GM21737 (cell line): ENCODE data around the gene SLC24A4.

Experiments used
- ATAC-seq: cut with Tn5 transposase; IDR thresholded peaks from one replicate; pipeline ENCODE4 v1.9.1; 2021; ENCODE audit warnings: mild to moderate bottlenecking, moderate library complexity; ENCODE audit not compliant: unreplicated experiment

The SLC24A4 gene

GRCh38 chr14:92455231-92455630, 132.3 kb downstream of the SLC24A4 start:
- ATAC-seq, result no peak

GRCh38 chr14:92456215-92457015, 133.4 kb downstream of the SLC24A4 start:
- no peak for ATAC-seq

GRCh38 chr14:92457016-92457565, 134.1 kb downstream of the SLC24A4 start:
- no peak for ATAC-seq

- ATAC-seq, result no peak
These were observed 135.4 kb downstream of the SLC24A4 start for GRCh38 chr14:92458136-92459029.

- no peak for ATAC-seq
These were observed 136.3 kb downstream of the SLC24A4 start for GRCh38 chr14:92459030-92459949.

GRCh38 chr14:92459950-92460421, 137.0 kb downstream of the SLC24A4 start:
- ATAC-seq, result no peak

GRCh38 chr14:92460541-92460915, 137.6 kb downstream of the SLC24A4 start:
- no peak for ATAC-seq

GRCh38 chr14:92460916-92461579, 138.1 kb downstream of the SLC24A4 start:
- peak; percentile 76 for ATAC-seq

GRCh38 chr14:92461891-92462290, 138.9 kb downstream of the SLC24A4 start:
- no peak for ATAC-seq

- ATAC-seq, result no peak
These were observed 139.6 kb downstream of the SLC24A4 start for GRCh38 chr14:92462568-92462967.

GRCh38 chr14:92463141-92463540, 140.2 kb downstream of the SLC24A4 start:
- no peak for ATAC-seq

GRCh38 chr14:92464156-92464555, 141.2 kb downstream of the SLC24A4 start:
- ATAC-seq, result no peak

- ATAC-seq, result no peak
These were observed 141.8 kb downstream of the SLC24A4 start for GRCh38 chr14:92464716-92465115.

GRCh38 chr14:92465353-92466055, 142.5 kb downstream of the SLC24A4 start:
- ATAC-seq, result no peak

- no peak for ATAC-seq
These were observed 143.1 kb downstream of the SLC24A4 start for GRCh38 chr14:92466059-92466458.

- no peak for ATAC-seq
These were observed 146.6 kb downstream of the SLC24A4 start for GRCh38 chr14:92469515-92469914.

- no peak for ATAC-seq
These were observed 147.2 kb downstream of the SLC24A4 start for GRCh38 chr14:92470215-92470614.

GRCh38 chr14:92470811-92471210, 147.8 kb downstream of the SLC24A4 start:
- no peak for ATAC-seq

- no peak for ATAC-seq
These were observed 149.0 kb downstream of the SLC24A4 start for GRCh38 chr14:92471919-92472318.
